Fibroblast of skin of abdomen (primary cell): ENCODE results near the gene PSMC5.
A peak's percentile ranks its signal among the peaks of the same experiment; 100 is the strongest.

ENCODE experiments used
- DNase-seq: peaks from one replicate; pipeline ENCODE4 v3.0.0-alpha.2; 2013

The PSMC5 gene

DNA sequence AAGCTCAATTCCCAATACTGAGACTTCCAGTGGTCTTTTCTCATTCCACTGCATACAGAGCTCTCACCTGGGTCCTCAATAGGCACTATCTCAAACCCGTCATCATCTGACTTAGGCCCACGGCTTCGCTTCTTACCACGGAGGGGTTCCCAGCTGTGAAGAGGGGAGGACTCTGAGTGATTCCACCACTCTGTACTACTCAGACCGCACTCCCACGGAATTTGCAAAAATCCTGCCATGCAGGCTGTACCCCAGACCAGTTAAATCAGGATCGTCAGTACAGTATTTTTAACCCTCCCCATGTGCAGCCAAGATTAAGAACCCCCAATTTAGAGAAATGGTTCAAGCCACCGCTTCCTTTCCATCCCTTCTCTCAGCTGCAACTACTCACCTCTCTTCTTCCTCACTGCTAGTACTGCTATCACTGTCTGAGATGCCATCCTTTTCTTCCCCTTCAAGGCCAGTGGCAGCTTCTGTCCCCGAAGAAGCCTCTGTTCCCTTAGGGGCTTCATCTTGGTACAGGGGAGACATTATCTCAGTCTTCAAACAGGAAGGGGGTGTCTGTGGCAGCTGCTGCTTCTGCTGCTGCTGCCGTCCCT lies 6.2 kb upstream of the PSMC5 start:
- no peak for DNase-seq

DNA sequence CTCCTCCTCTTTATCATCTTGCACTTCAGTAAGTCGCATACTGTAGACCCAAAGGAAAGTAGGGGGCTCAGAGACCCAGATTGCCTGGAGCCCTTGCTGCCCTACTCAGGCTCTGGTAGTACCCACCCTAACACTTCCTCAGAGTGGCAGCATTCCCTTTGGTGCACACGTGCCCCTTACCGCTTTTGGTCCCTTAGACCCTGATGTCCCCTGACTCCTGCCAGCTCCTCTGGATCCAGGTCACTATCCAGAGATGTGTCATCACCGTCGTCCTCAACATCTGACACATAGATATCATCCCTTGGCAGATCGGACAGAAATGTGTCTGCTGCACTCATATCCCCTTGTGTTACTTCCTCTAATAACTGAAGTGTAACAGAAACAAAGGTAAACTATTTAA lies 5.4 kb upstream of the PSMC5 start:
- DNase-seq: no peak

DNA sequence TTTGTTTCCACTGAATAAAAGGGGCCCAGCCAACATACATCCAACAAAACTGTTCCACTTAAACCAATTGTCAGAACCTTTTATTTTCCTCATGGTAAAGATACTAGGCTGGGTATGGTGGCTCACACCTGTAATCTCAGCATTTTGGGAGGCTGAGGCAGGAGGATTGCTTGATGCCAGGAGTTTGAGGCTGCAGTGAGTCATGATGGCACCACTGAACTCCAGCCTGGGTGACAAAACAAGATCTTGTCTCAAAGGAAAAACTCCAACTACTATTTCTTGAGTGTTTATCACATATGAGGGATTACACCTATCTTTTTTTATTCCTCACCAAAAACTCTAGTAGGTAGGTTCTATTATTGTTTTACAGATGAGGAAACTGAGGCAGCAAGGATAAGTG lies 4.7 kb upstream of the PSMC5 start:
- no peak for DNase-seq

GRCh38 chr17:63823659-63824331 lies 3.4 kb upstream of the PSMC5 start:
- no peak for DNase-seq

GRCh38 chr17:63824362-63824761 lies 2.9 kb upstream of the PSMC5 start:
- no peak for DNase-seq

- no peak for DNase-seq
These were observed 696 bp upstream of the PSMC5 start for GRCh38 chr17:63826468-63827001.

DNA sequence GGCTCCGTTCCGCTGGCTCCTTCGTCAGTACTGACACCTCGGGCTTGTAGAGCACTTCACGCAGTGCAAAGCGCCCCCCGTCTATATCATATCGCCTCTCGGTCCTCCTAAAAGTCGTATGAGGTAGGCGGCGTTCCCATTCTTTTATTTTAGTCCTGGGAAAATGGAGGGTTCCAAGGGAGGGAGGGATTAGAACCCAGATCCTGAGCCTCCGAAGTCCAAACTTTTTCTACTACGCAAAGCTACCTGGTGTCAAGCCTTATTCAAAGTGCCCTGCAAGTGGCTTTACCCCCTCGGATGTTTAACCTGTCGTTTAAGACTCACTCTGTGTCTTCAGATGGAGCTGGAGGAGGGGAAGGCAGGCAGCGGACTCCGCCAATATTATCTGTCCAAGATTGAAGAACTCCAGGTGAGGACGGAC lies 580 bp downstream of the PSMC5 start:
- DNase-seq: no peak

- no peak for DNase-seq
These were observed 1.7 kb downstream of the PSMC5 start for GRCh38 chr17:63828936-63829335.

DNA sequence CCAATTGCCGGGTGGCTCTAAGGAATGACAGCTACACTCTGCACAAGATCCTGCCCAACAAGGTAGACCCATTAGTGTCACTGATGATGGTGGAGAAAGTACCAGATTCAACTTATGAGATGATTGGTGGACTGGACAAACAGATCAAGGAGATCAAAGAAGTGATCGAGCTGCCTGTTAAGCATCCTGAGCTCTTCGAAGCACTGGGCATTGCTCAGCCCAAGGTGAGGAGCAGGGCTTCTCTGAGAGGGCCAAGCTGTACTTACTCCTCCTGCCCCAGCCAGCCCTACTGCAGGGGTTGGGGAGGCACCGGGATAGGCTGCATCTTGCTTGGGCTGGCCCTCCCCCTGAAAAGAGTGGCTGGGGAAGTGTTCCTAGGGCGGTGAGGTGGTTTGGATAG lies 3.0 kb downstream of the PSMC5 start:
- DNase-seq: no peak

DNA sequence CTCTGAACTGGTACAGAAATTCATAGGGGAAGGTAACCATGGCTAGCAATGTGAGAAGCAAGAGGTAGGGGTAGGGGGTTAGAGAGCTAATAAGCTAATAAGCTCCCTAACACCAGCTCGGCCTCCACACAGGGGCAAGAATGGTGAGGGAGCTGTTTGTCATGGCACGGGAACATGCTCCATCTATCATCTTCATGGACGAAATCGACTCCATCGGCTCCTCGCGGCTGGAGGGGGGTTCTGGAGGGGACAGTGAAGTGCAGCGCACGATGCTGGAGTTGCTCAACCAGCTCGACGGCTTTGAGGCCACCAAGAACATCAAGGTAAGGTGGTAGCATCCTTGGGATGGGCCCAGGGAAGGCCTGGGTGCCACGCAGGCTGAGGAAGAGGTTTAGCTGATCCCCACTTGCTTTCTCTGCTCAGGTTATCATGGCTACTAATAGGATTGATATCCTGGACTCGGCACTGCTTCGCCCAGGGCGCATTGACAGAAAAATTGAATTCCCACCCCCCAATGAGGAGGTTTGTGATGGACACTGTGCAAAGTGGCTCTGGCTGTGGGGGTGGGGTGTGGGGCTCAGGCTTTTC lies 3.8 kb downstream of the PSMC5 start:
- no peak for DNase-seq

- DNase-seq: no peak
These were observed 4.3 kb downstream of the PSMC5 start for GRCh38 chr17:63831505-63831904.

- no peak for DNase-seq
These were observed 4.8 kb downstream of the PSMC5 start for GRCh38 chr17:63832014-63832413.

- DNase-seq: no peak
These were observed 5.2 kb downstream of the PSMC5 start for GRCh38 chr17:63832455-63832854.

GRCh38 chr17:63833026-63833740 lies 6.0 kb downstream of the PSMC5 start:
- DNase-seq: no peak

DNA sequence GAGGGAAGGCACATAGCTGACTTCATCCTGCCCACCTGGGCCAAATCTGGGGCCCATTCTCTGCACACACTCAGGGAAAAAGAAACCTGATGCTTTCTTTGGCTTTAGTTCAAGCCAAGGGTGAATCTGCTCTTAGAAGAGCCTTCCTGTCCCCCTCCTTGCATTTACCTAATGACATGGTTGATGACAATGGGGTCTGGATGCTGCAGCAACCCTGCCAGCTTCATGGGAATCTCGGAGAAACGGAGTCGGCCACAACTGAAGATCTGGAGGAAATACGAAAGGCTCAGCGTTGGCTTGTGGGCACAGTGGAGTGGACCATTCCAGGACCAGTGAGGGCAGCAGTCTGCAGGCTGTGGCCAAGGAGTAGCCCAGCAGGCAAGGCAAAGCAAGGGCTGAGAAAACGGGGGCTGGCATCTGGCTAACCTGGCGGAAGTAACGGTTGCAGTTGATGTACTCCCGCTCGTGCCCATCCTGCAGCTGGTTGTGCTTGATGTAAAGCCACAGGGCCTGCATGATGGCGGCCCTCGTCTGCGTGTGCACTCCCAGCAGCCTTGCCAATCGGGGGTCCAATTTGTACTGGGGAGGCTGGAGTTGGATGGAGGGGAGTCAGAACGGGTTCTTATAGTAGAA lies 6.6 kb downstream of the PSMC5 start:
- no peak for DNase-seq

- DNase-seq: peak; percentile 78
These were observed 7.4 kb downstream of the PSMC5 start for GRCh38 chr17:63834431-63835166.

DNA sequence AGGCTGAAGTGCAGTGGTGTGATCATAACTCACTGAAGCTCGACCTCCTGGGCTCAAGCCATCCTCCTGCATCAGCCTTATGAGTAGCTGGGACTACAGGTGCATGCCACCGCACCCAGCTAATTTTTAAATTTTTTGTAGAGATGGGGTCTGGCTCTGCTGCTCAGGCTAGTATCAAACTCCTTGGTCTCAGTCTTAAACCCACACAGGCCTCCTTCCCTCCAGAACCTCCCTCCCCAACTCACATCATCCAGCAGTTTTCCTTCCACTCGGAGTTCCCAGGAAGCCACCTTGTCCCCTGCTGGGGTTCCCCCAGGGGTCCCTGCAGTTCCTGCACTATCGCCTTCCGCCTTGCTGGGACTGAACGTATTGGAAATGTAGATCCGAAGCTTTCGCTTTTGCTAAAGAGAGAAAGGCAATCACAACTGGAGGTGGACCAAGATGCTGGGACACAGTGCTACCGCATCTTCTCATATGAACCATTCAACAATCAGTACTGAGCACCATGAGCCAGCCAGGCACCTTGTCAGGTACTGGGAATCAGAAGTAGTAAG lies 8.0 kb downstream of the PSMC5 start:
- no peak for DNase-seq

DNA sequence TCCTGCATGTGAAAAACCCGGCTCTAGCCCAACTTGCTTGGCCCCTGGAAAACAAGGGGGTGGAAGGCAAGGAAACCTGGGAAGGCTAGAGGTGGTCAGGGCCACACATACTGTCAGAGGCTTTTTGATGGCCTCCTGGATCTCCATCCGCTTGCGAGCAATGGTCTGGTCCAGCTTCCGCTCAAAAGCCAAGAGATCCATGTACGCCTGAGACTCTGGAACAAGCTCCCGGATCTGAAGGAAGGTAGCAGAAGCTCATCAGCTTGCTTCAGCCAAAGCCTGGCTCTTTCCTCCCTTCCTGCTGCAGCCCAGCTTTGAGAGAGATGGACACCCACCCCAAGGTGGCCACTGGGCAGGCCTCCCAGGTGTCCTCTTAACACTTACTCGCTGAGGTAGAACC lies 9.6 kb downstream of the PSMC5 start:
- no peak for DNase-seq

DNA sequence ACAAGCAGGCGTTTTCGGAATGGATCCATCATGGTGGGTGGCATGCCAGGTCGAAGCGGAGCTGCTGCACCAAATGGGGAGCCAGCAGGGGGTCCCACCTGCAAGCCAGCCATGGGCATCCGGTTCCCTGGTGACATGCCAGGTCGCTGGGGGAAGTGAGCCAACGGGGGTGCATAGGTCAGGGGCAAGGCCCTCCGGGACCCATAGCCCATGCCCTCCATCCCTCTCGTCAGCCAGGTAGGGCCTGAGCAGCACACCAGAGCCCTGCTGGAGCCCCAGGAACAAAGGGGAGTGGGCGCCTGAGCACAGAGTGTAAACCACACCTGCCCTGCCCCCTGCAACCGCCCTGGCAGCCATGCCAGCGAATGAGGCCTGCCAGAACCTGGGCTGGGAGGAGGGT lies 10.2 kb downstream of the PSMC5 start:
- DNase-seq: no peak

- no peak for DNase-seq
These were observed 10.8 kb downstream of the PSMC5 start for GRCh38 chr17:63837962-63838600.

GRCh38 chr17:63838631-63839171 lies 11.5 kb downstream of the PSMC5 start:
- DNase-seq: peak; percentile 86
